Keratinocyte (primary cell): ENCODE measurements around the gene IFT122. TPM values are rescaled to one million over a fixed set of nuclear protein-coding genes. Genes with fewer than 3 reads are reported as not detected.

Experiments
- DNase-seq: peaks from one replicate; pipeline ENCODE4 v3.0.0-alpha.2; 2011; ENCODE audit warnings: low read depth, missing footprints, low spot score
- FAIRE-seq: peaks from 2 replicates; lab custom pipeline; 2011; peaks lifted over from hg19 to GRCh38; lab: Jason Lieb, UNC
- H2AFZ ChIP-seq: 2 replicates; pipeline ENCODE4 v1.6.0; 2012; ENCODE audit warnings: low read length, control low read depth, inconsistent platforms; ENCODE audit not compliant: control insufficient read depth
- H3K27ac ChIP-seq: 2 replicates; pipeline ENCODE4 v1.5.1; 2011; ENCODE audit warnings: low read length; ENCODE audit not compliant: control insufficient read depth, insufficient read depth
- H3K27me3 ChIP-seq: 3 replicates; pipeline ENCODE4 v1.6.0; 2011; ENCODE audit warnings: low read length; ENCODE audit not compliant: control insufficient read depth, insufficient read depth; ENCODE audit errors: extremely low read depth
- H3K36me3 ChIP-seq, 2 experiments: 2 replicates in 1 of 2; 3 replicates in 1 of 2; pipeline ENCODE4 v1.5.1; 2011; ENCODE audit warnings: low read length in 2 of 2, mild to moderate bottlenecking in 1 of 2; ENCODE audit not compliant: control insufficient read depth in 2 of 2, insufficient read depth in 2 of 2; ENCODE audit errors: extremely low read depth in 1 of 2
- H3K4me1 ChIP-seq: 3 replicates; pipeline ENCODE4 v1.5.1; 2011; ENCODE audit warnings: low read length; ENCODE audit not compliant: control insufficient read depth, insufficient read depth; ENCODE audit errors: extremely low read depth
- H3K4me2 ChIP-seq: 3 replicates; pipeline ENCODE4 v1.6.0; 2011; ENCODE audit warnings: low read depth, low read length; ENCODE audit not compliant: control insufficient read depth, insufficient read depth; ENCODE audit errors: extremely low read depth
- H3K4me3 ChIP-seq, 3 experiments: fragments of 200-600 bp in 1 of 3; sonication (generic) in 1 of 3; 2 replicates in 2 of 3; 3 replicates in 1 of 3; pipeline ENCODE4 v1.5.1; 2011 to 2016; ENCODE audit warnings: low read length in 3 of 3, mild to moderate bottlenecking in 3 of 3, control low read depth in 2 of 3, inconsistent platforms in 1 of 3, low read depth in 1 of 3, mixed read lengths in 1 of 3, mixed run types in 1 of 3, moderate library complexity in 1 of 3; ENCODE audit not compliant: control insufficient read depth in 2 of 3, insufficient read depth in 2 of 3; ENCODE audit errors: extremely low read depth in 1 of 3
- H3K79me2 ChIP-seq: 2 replicates; pipeline ENCODE4 v1.6.0; 2012; ENCODE audit warnings: low read length; ENCODE audit not compliant: control insufficient read depth, insufficient read depth
- H3K9ac ChIP-seq: 3 replicates; pipeline ENCODE4 v1.6.0; 2011; ENCODE audit warnings: low read length; ENCODE audit not compliant: control insufficient read depth, insufficient read depth; ENCODE audit errors: extremely low read depth
- H3K9me1 ChIP-seq: 3 replicates; pipeline ENCODE4 v1.6.0; 2011; ENCODE audit warnings: low read length; ENCODE audit not compliant: control insufficient read depth, insufficient read depth; ENCODE audit errors: extremely low read depth
- H3K9me3 ChIP-seq: 2 replicates; pipeline ENCODE4 v1.5.1; 2012; ENCODE audit warnings: low read depth, low read length; ENCODE audit not compliant: control insufficient read depth
- H4K20me1 ChIP-seq: 3 replicates; pipeline ENCODE4 v1.6.0; 2011; ENCODE audit warnings: low read length; ENCODE audit not compliant: control insufficient read depth, insufficient read depth; ENCODE audit errors: extremely low read depth
- EZH2 ChIP-seq: IDR thresholded peaks from one replicate; pipeline ENCODE4 v1.6.1; 2012; ENCODE audit warnings: inconsistent platforms, mild to moderate bottlenecking, low read length, moderate library complexity
- dilution Hi-C: fragments of 300-500 bp; cut with MboI; formaldehyde crosslinking; loops from one replicate; pipeline ENCODE4 v1.7.0; 2020; ENCODE audit warnings: low sequenced_read_pairs; ENCODE audit not compliant: extremely low pct_ligation_motif_present
- polyA plus RNA-seq, 5 experiments: library from polyadenylated mRNA; depleted of rRNA in 3 of 5; stranded (reverse) in 3 of 5; stranded (forward) in 1 of 5; unstranded in 1 of 5; fragments of >200 nt; gene quantifications; 1 replicate in 1 of 5; 2 replicates in 3 of 5; 3 replicates in 1 of 5; pipeline versions ENCODE4 v1.2.1 to v1.2.3, GENCODE V29; 2011 to 2012; ENCODE audit warnings: missing spikeins in 2 of 5, low read depth in 1 of 5, low replicate concordance in 1 of 5
- TF ChIP-seq, protein P1 (sequence below), 3 experiments: IDR thresholded peaks in 1 of 3; conservative IDR thresholded peaks in 1 of 3; optimal IDR thresholded peaks in 1 of 3; 2 replicates in 2 of 3; 3 replicates in 1 of 3; pipeline versions ENCODE3 to v1.5.1; 2011; ENCODE audit warnings: low read length in 3 of 3, mild to moderate bottlenecking in 3 of 3, moderate library complexity in 2 of 3, control low read depth in 1 of 3, inconsistent platforms in 1 of 3; ENCODE audit not compliant: insufficient read depth in 2 of 3; ENCODE audit errors: extremely low read depth in 1 of 3

IFT122 gene
- polyA plus RNA-seq, 1 donor (not counting 4 experiments of a cell fraction or from before 2014, with no cell fraction given): 7.1 TPM

DNA sequence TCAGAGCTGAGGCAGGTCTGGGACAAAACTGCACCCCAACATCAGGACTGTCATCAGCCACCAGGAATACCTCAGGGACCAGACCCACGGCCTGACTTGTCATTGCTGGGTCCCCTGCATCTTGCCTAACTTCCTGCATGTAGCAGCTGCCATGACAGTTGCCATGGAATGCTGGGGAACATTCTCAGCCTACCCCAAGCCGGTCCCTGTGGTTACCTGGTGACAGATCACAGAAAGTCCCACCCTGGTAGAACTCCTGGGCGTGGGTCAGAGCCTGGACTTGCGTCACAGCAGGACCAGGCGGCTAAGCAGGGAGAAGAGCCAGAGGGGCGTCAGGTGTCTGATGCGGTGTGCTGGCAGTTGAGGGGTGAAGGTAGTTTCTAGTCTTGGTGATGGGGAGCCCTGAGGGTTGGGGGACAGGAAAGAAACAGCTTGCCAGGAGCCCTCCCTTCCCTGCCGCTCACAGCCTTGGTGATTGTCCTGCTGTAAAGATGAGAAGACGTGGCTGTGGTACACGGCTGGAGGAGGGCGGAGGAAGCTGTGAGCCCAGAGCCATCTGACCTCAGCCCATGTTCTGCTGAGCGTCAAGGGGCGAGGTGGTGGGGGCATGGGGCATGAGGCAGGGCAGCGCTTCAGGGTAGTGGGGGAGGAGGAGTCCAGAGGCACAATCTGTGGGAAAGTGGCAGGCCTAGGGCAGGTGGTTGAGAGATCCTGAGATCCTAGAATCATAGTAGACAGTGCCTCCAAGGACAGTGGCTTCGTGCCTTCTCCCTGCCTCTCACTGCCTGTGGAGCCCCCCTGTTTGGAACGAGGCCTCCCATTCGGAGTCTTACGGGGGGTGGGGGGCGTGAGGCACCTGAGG, 108.3 kb downstream of the IFT122 start:
- Histone ChIP-seq H3K36me3 (no peaks in the 10 kb centered on the region), H3K9me1 (no peaks in the 10 kb centered on the region), H3K27me3 (no peaks in the 10 kb centered on the region), H3K9ac (no peak overlapping the region), H2AFZ (no peak overlapping the region), H3K79me2 (no peaks in the 10 kb centered on the region), H3K4me2 (no peak overlapping the region), H3K4me3 (no peak overlapping the region), H3K4me1 (no peaks in the 10 kb centered on the region), H3K9me3 (no peaks in the 10 kb centered on the region), H4K20me1 (no peaks in the 10 kb centered on the region), H3K27ac (no peak overlapping the region)
- no peak for FAIRE-seq
- no peak for DNase-seq
- dilution Hi-C loops: no loop called here
- TF ChIP-seq, protein P1, sequence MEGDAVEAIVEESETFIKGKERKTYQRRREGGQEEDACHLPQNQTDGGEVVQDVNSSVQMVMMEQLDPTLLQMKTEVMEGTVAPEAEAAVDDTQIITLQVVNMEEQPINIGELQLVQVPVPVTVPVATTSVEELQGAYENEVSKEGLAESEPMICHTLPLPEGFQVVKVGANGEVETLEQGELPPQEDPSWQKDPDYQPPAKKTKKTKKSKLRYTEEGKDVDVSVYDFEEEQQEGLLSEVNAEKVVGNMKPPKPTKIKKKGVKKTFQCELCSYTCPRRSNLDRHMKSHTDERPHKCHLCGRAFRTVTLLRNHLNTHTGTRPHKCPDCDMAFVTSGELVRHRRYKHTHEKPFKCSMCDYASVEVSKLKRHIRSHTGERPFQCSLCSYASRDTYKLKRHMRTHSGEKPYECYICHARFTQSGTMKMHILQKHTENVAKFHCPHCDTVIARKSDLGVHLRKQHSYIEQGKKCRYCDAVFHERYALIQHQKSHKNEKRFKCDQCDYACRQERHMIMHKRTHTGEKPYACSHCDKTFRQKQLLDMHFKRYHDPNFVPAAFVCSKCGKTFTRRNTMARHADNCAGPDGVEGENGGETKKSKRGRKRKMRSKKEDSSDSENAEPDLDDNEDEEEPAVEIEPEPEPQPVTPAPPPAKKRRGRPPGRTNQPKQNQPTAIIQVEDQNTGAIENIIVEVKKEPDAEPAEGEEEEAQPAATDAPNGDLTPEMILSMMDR (optimal IDR thresholded peaks at IDR 0.05 in 1 of 3, IDR thresholded peaks at IDR 0.05 in 1 of 3, conservative IDR thresholded peaks at IDR 0.05 in 1 of 3; ENCODE audit: extremely low read depth in 1 of 3, insufficient read depth in 2 of 3, low read length in 3 of 3): no peak
- no peak for TF ChIP-seq EZH2

DNA sequence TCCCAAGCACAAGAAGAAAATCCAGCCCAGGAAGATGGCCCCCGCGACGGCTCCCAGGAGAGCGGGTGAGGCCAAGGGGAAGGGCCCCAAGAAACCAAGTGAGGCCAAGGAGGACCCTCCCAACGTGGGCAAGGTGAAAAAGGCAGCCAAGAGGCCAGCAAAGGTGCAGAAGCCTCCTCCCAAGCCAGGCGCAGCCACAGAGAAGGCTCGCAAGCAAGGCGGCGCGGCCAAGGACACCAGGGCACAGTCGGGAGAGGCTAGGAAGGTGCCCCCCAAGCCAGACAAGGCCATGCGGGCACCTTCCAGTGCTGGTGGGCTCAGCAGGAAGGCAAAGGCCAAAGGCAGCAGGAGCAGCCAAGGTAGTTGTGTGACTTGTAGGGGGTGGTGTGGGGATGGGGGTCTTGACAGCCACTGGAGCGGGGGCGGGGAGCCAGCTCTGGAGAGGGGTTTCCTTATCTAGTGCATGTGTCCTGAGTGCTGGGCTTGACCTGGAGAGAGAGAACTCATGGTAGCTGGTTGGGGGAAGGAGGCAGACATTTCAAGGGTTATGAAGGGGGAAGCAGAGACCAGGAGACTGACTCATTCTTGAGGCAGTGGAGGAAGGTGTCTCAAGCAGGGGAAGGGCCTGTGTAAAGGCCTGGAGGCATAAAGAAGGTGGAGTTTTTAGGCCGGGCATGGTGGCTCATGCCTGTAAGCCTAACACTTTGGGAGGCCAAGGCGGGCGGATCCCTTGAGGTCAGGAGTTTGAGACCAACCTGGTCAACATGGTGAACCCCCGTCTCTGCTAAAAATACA, 109.2 kb downstream of the IFT122 start:
- FAIRE-seq: no peak
- no peak overlapping the region for H3K27ac ChIP-seq
- TF ChIP-seq, protein P1 (optimal IDR thresholded peaks at IDR 0.05 in 1 of 3, IDR thresholded peaks at IDR 0.05 in 1 of 3, conservative IDR thresholded peaks at IDR 0.05 in 1 of 3; ENCODE audit: extremely low read depth in 1 of 3, insufficient read depth in 2 of 3, low read length in 3 of 3): no peak
- no peak for TF ChIP-seq EZH2
- H3K4me1 ChIP-seq: no peaks in the 10 kb centered on the region
- dilution Hi-C loops: no loop called here
- no peaks in the 10 kb centered on the region for H3K9me1 ChIP-seq
- H3K4me2 ChIP-seq: no peak overlapping the region
- DNase-seq: peak; percentile 21
- no peaks in the 10 kb centered on the region for H4K20me1 ChIP-seq
- no peaks in the 10 kb centered on the region for H3K27me3 ChIP-seq
- H3K79me2 ChIP-seq: no peaks in the 10 kb centered on the region
- no peaks in the 10 kb centered on the region for H3K36me3 ChIP-seq
- no peak overlapping the region for H2AFZ ChIP-seq
- no peak overlapping the region for H3K4me3 ChIP-seq
- no peak overlapping the region for H3K9ac ChIP-seq
- no peaks in the 10 kb centered on the region for H3K9me3 ChIP-seq
